ENCODE measurements around the gene TREML2. TPM values are rescaled to one million over a fixed set of nuclear protein-coding genes. Genes with fewer than 3 reads are reported as not detected.

The TREML2 gene
- total and polyA plus RNA-seq, 8 donors: 0.08 to 0.37 (median 0.12) TPM; not detected in 5

GRCh38 chr6:41181566-41181965 lies 19.4 kb downstream of the TREML2 start:
- 48 to 63% (median 56%) methylated on average over 1 of the region's 1 CpG for WGBS, 5 donors
- peaks cover 0 to 12% (median 3%) of the 10 kb centered on the region in 3 donors for H3K27me3 ChIP-seq

GRCh38 chr6:41179163-41179562 lies 21.8 kb downstream of the TREML2 start:
- Histone ChIP-seq H3K27ac (no peak overlapping the region), H3K27me3 (peaks cover 0 to 12% (median 7%) of the 10 kb centered on the region in 3 donors), H3K9me3 (no peaks in the 10 kb centered on the region), H3K4me1 (no peaks in the 10 kb centered on the region), H3K4me3 (no peak overlapping the region), H3K36me3 (no peaks in the 10 kb centered on the region)
- DNase-seq: no peak
- no peak for TF ChIP-seq EP300 (IDR thresholded peaks at IDR 0.05)
- no peak for TF ChIP-seq POLR2AphosphoS5 (IDR thresholded peaks at IDR 0.05)
- no peak for TF ChIP-seq CTCF (IDR thresholded peaks at IDR 0.05)
- 45 to 68% (median 63%) methylated on average over 4 of the region's 4 CpGs for WGBS, 5 donors
- intact Hi-C loops (cut with DNase I; ENCODE audit: low total_unique reads): no loop called here

More at GRCh38 chr6:41181566-41181965, 19.4 kb downstream of the TREML2 start:
- Histone ChIP-seq H3K4me1 (no peaks in the 10 kb centered on the region), H3K27ac (no peak overlapping the region), H3K36me3 (no peaks in the 10 kb centered on the region), H3K4me3 (no peak overlapping the region), H3K9me3 (no peaks in the 10 kb centered on the region)
- no peak for TF ChIP-seq POLR2AphosphoS5 (IDR thresholded peaks at IDR 0.05)
- intact Hi-C loops (cut with DNase I; ENCODE audit: low total_unique reads): no loop called here
- DNase-seq: no peak

GRCh38 chr6:41177695-41178094 lies 23.3 kb downstream of the TREML2 start:
- no peak overlapping the region for H3K27ac ChIP-seq
- 88 to 91% (median 90%) methylated on average over 2 of the region's 2 CpGs for WGBS, 5 donors
- H3K27me3 ChIP-seq: peaks cover 0 to 12% (median 7%) of the 10 kb centered on the region in 3 donors
- H3K4me1 ChIP-seq: no peaks in the 10 kb centered on the region
- H3K4me3 ChIP-seq: no peak overlapping the region
- no peaks in the 10 kb centered on the region for H3K9me3 ChIP-seq
- TF ChIP-seq EP300 (IDR thresholded peaks at IDR 0.05): no peak
- TF ChIP-seq CTCF (IDR thresholded peaks at IDR 0.05): no peak
- TF ChIP-seq POLR2AphosphoS5 (IDR thresholded peaks at IDR 0.05): no peak
- no peak for TF ChIP-seq POLR2A (IDR thresholded peaks at IDR 0.05)
- intact Hi-C loops (cut with DNase I; ENCODE audit: low total_unique reads): no loop called here
- no peak for DNase-seq
- no peaks in the 10 kb centered on the region for H3K36me3 ChIP-seq

GRCh38 chr6:41177287-41177686 lies 23.7 kb downstream of the TREML2 start:
- Histone ChIP-seq H3K4me3 (no peak overlapping the region), H3K9me3 (no peaks in the 10 kb centered on the region), H3K36me3 (no peaks in the 10 kb centered on the region), H3K27ac (no peak overlapping the region), H3K27me3 (peaks cover 0 to 12% (median 7%) of the 10 kb centered on the region in 3 donors), H3K4me1 (no peaks in the 10 kb centered on the region)
- 61 to 71% (median 64%) methylated on average over 3 of the region's 3 CpGs for WGBS, 5 donors
- no peak for DNase-seq
- no peak for TF ChIP-seq EP300 (IDR thresholded peaks at IDR 0.05)
- intact Hi-C loops (cut with DNase I; ENCODE audit: low total_unique reads): no loop called here

- Histone ChIP-seq H3K9me3 (no peaks in the 10 kb centered on the region), H3K27ac (no peak overlapping the region), H3K4me1 (no peaks in the 10 kb centered on the region), H3K36me3 (no peaks in the 10 kb centered on the region), H3K4me3 (no peak overlapping the region), H3K27me3 (peaks cover 0 to 12% (median 7%) of the 10 kb centered on the region in 3 donors)
- no peak for DNase-seq
- intact Hi-C loops (cut with DNase I; ENCODE audit: low total_unique reads): no loop called here
- no peak for TF ChIP-seq CTCF (IDR thresholded peaks at IDR 0.05)
- TF ChIP-seq EP300 (IDR thresholded peaks at IDR 0.05): no peak
- TF ChIP-seq POLR2A (IDR thresholded peaks at IDR 0.05): no peak
- WGBS, 5 donors: 81 to 89% (median 84%) methylated on average over 12 of the region's 12 CpGs
These were observed 24.8 kb downstream of the TREML2 start for GRCh38 chr6:41176189-41176588.

All from stomach (tissue), 9 donors.